ENCODE data around the gene NAGA. TPM values are rescaled to one million over a fixed set of nuclear protein-coding genes. Genes with fewer than 3 reads are reported as not detected.

Gene NAGA
- total and polyA plus RNA-seq, 2 donors (not counting 1 experiment from before 2014, with no cell fraction given), result 24.5 to 43.4 TPM

GRCh38 chr22:42025421-42025820 is 45.2 kb downstream of the NAGA start:
- H3K4me2 ChIP-seq (ENCODE audit: extremely low read depth, insufficient read depth, low read length), result no peak overlapping the region
- no peak overlapping the region for H3K27ac ChIP-seq (ENCODE audit: insufficient read depth, low read length)
- H3K36me3 ChIP-seq (ENCODE audit: control insufficient read depth, insufficient read depth, low read length), result no peaks in the 10 kb centered on the region
- no peaks in the 10 kb centered on the region for H4K20me1 ChIP-seq (ENCODE audit: control insufficient read depth, extremely low read depth, insufficient read depth, low read length)
- no peak overlapping the region for H2AFZ ChIP-seq (ENCODE audit: low read length)
- no peaks in the 10 kb centered on the region for H3K9me3 ChIP-seq (ENCODE audit: control insufficient read depth, insufficient read depth, low read depth, low read length)
- no peak overlapping the region for H3K9ac ChIP-seq (ENCODE audit: insufficient read depth, low read length)
- H3K4me3 ChIP-seq (replicated peaks in 1 of 4; ENCODE audit: control extremely low read depth in 1 of 4, insufficient read depth in 1 of 4, low read depth in 3 of 4, low read length in 4 of 4), result no peak overlapping the region
- no peaks in the 10 kb centered on the region for H3K4me1 ChIP-seq (ENCODE audit: control insufficient read depth, extremely low read depth, insufficient read depth, low read length)
- no peaks in the 10 kb centered on the region for H3K27me3 ChIP-seq (ENCODE audit: control insufficient read depth, insufficient read depth, low read length)
- no peak for TF ChIP-seq EZH2 (IDR thresholded peaks at IDR 0.05; ENCODE audit: low read length, missing control alignments)
- TF ChIP-seq CTCF (conservative IDR thresholded peaks at IDR 0.05 in 1 of 2, IDR thresholded peaks at IDR 0.05 in 1 of 2; ENCODE audit: low read depth in 1 of 2, low read length in 2 of 2), result no peak
- H3K79me2 ChIP-seq (ENCODE audit: control insufficient read depth, insufficient read depth, low read length), result no peaks in the 10 kb centered on the region
- DNase-seq (ENCODE audit: low read depth in 2 of 2), result no peak

GRCh38 chr22:42022162-42022847 is 48.3 kb downstream of the NAGA start:
- no peak overlapping the region for H3K4me3 ChIP-seq (replicated peaks in 1 of 4; ENCODE audit: control extremely low read depth in 1 of 4, insufficient read depth in 1 of 4, low read depth in 3 of 4, low read length in 4 of 4)
- TF ChIP-seq CTCF (conservative IDR thresholded peaks at IDR 0.05 in 1 of 2, IDR thresholded peaks at IDR 0.05 in 1 of 2; ENCODE audit: low read depth in 1 of 2, low read length in 2 of 2), result no peak
- no peak for TF ChIP-seq EZH2 (IDR thresholded peaks at IDR 0.05; ENCODE audit: low read length, missing control alignments)

GRCh38 chr22:42021571-42021970 is 49.0 kb downstream of the NAGA start:
- Histone ChIP-seq H3K27me3 (ENCODE audit: control insufficient read depth, insufficient read depth, low read length) (no peaks in the 10 kb centered on the region), H3K79me2 (ENCODE audit: control insufficient read depth, insufficient read depth, low read length) (no peaks in the 10 kb centered on the region), H3K4me2 (ENCODE audit: extremely low read depth, insufficient read depth, low read length) (no peak overlapping the region), H3K36me3 (ENCODE audit: control insufficient read depth, insufficient read depth, low read length) (no peaks in the 10 kb centered on the region), H3K9me3 (ENCODE audit: control insufficient read depth, insufficient read depth, low read depth, low read length) (no peaks in the 10 kb centered on the region), H3K27ac (ENCODE audit: insufficient read depth, low read length) (no peak overlapping the region), H2AFZ (ENCODE audit: low read length) (no peak overlapping the region), H3K4me3 (replicated peaks in 1 of 4; ENCODE audit: control extremely low read depth in 1 of 4, insufficient read depth in 1 of 4, low read depth in 3 of 4, low read length in 4 of 4) (no peak overlapping the region), H3K9ac (ENCODE audit: insufficient read depth, low read length) (no peak overlapping the region), H4K20me1 (ENCODE audit: control insufficient read depth, extremely low read depth, insufficient read depth, low read length) (no peaks in the 10 kb centered on the region), H3K4me1 (ENCODE audit: control insufficient read depth, extremely low read depth, insufficient read depth, low read length) (no peaks in the 10 kb centered on the region)
- TF ChIP-seq CTCF (conservative IDR thresholded peaks at IDR 0.05 in 1 of 2, IDR thresholded peaks at IDR 0.05 in 1 of 2; ENCODE audit: low read depth in 1 of 2, low read length in 2 of 2) (no peak), EZH2 (IDR thresholded peaks at IDR 0.05; ENCODE audit: low read length, missing control alignments) (no peak)
- DNase-seq (ENCODE audit: low read depth in 2 of 2), result no peak

More at GRCh38 chr22:42022162-42022847, 48.3 kb downstream of the NAGA start:
- Histone ChIP-seq H4K20me1 (ENCODE audit: control insufficient read depth, extremely low read depth, insufficient read depth, low read length) (no peaks in the 10 kb centered on the region), H3K79me2 (ENCODE audit: control insufficient read depth, insufficient read depth, low read length) (no peaks in the 10 kb centered on the region), H3K27me3 (ENCODE audit: control insufficient read depth, insufficient read depth, low read length) (no peaks in the 10 kb centered on the region), H2AFZ (ENCODE audit: low read length) (no peak overlapping the region), H3K4me2 (ENCODE audit: extremely low read depth, insufficient read depth, low read length) (no peak overlapping the region), H3K9ac (ENCODE audit: insufficient read depth, low read length) (no peak overlapping the region), H3K9me3 (ENCODE audit: control insufficient read depth, insufficient read depth, low read depth, low read length) (no peaks in the 10 kb centered on the region), H3K27ac (ENCODE audit: insufficient read depth, low read length) (no peak overlapping the region), H3K36me3 (ENCODE audit: control insufficient read depth, insufficient read depth, low read length) (no peaks in the 10 kb centered on the region), H3K4me1 (ENCODE audit: control insufficient read depth, extremely low read depth, insufficient read depth, low read length) (no peaks in the 10 kb centered on the region)
- DNase-seq (ENCODE audit: low read depth in 2 of 2), result no peak
